ENCODE results near the gene ATP1A1.

The ATP1A1 gene

DNA sequence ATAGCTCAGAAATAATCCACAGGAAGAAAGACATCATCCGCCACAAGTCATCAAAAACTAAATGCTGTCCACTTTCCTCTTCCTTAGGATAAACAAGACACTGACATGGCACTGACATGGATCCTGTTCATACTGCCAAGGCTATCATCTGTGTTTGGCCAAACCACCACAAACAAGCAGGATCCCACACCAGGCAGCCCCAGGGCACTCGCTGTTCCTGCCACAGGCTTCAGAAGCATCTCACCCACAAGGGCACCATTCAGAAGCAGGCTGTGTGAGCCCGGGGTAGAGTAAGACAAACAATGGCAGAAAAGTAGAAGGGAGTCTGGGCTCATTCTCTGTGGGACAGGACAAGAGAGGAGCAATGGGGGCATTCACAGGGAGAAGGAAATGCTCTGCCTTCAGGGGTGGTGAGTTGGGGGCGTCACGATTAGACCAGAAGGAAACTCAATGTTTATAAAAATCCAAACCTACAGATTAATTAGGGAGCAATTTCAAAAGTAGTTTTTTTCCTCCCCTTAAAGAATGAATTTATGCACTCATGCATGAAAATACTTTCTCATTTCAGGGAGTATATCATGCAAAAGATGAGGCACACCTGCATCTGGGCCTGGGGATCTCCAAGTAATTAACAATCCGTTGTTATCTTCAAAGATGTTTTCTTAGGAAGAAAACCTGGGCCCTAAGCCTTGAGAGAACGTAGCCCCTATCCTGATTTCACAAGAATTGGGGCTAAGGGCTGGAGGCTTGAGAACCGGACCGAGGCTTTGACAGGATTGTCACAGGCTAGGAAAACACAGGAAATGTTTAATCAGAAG, 43.3 kb upstream of the ATP1A1 start (continued):
- TF ChIP-seq PRDM10 (tag by site-specific recombination; IDR thresholded peaks at IDR 0.05) = no peak
- TF ChIP-seq ZEB2 (tag by site-specific recombination; IDR thresholded peaks at IDR 0.05) = no peak
- no peak for TF ChIP-seq ZNF704 (tag by site-specific recombination; IDR thresholded peaks at IDR 0.05)
- no peak for TF ChIP-seq ZXDB (tag by site-specific recombination; IDR thresholded peaks at IDR 0.05)
- no peak for TF ChIP-seq ZNF610 (tag by site-specific recombination; IDR thresholded peaks at IDR 0.05; ENCODE audit: borderline replicate concordance)
- 0 out of 2 replicates have a peak, but pooled peaks have one; percentile 49 for TF ChIP-seq OSR2 (tag by site-specific recombination; IDR thresholded peaks at IDR 0.05)
- TF ChIP-seq ZNF529 (tag by site-specific recombination; IDR thresholded peaks at IDR 0.05; ENCODE audit: insufficient replicate concordance) = no peak
- TF ChIP-seq SP7 (tag by site-specific recombination; IDR thresholded peaks at IDR 0.05) = no peak
- peak; percentile 88 for TF ChIP-seq WT1 (tag by site-specific recombination; IDR thresholded peaks at IDR 0.05)
- no peak for TF ChIP-seq ZNF391 (tag by site-specific recombination; IDR thresholded peaks at IDR 0.05; ENCODE audit: borderline replicate concordance, low read depth)
- no peak for TF ChIP-seq ZNF513 (tag by site-specific recombination; IDR thresholded peaks at IDR 0.05)
- TF ChIP-seq, protein P1, sequence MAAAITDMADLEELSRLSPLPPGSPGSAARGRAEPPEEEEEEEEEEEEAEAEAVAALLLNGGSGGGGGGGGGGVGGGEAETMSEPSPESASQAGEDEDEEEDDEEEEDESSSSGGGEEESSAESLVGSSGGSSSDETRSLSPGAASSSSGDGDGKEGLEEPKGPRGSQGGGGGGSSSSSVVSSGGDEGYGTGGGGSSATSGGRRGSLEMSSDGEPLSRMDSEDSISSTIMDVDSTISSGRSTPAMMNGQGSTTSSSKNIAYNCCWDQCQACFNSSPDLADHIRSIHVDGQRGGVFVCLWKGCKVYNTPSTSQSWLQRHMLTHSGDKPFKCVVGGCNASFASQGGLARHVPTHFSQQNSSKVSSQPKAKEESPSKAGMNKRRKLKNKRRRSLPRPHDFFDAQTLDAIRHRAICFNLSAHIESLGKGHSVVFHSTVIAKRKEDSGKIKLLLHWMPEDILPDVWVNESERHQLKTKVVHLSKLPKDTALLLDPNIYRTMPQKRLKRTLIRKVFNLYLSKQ (tag by site-specific recombination; IDR thresholded peaks at IDR 0.05; ENCODE audit: borderline replicate concordance) = no peak
- TF ChIP-seq ZNF354C (tag by site-specific recombination; IDR thresholded peaks at IDR 0.05; ENCODE audit: borderline replicate concordance, low read depth) = no peak
- TF ChIP-seq ZNF449 (tag by site-specific recombination; IDR thresholded peaks at IDR 0.05) = no peak
- TF ChIP-seq, protein P2, sequence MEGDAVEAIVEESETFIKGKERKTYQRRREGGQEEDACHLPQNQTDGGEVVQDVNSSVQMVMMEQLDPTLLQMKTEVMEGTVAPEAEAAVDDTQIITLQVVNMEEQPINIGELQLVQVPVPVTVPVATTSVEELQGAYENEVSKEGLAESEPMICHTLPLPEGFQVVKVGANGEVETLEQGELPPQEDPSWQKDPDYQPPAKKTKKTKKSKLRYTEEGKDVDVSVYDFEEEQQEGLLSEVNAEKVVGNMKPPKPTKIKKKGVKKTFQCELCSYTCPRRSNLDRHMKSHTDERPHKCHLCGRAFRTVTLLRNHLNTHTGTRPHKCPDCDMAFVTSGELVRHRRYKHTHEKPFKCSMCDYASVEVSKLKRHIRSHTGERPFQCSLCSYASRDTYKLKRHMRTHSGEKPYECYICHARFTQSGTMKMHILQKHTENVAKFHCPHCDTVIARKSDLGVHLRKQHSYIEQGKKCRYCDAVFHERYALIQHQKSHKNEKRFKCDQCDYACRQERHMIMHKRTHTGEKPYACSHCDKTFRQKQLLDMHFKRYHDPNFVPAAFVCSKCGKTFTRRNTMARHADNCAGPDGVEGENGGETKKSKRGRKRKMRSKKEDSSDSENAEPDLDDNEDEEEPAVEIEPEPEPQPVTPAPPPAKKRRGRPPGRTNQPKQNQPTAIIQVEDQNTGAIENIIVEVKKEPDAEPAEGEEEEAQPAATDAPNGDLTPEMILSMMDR (tag by site-specific recombination; IDR thresholded peaks at IDR 0.05) = no peak
- no peak for TF ChIP-seq ZNF121 (tag by site-specific recombination; IDR thresholded peaks at IDR 0.05)
- TF ChIP-seq ZNF223 (tag by site-specific recombination; IDR thresholded peaks at IDR 0.05) = no peak
- TF ChIP-seq ZNF175 (tag by site-specific recombination; IDR thresholded peaks at IDR 0.05) = no peak
- no peak for TF ChIP-seq ZFHX2 (tag by site-specific recombination; conservative IDR thresholded peaks at IDR 0.05)
- no peak for TF ChIP-seq ZNF302 (tag by site-specific recombination; IDR thresholded peaks at IDR 0.05; ENCODE audit: low read depth)
- no peak for TF ChIP-seq ZNF768 (tag by site-specific recombination; IDR thresholded peaks at IDR 0.05)
- no peak for TF ChIP-seq MZF1 (tag by site-specific recombination; IDR thresholded peaks at IDR 0.05; ENCODE audit: borderline replicate concordance)
- TF ChIP-seq ZNF184 (tag by site-specific recombination; IDR thresholded peaks at IDR 0.05) = no peak
- TF ChIP-seq ZNF23 (tag by site-specific recombination; IDR thresholded peaks at IDR 0.05; ENCODE audit: borderline replicate concordance) = no peak
- TF ChIP-seq ZNF146 (tag by site-specific recombination; IDR thresholded peaks at IDR 0.05) = no peak
- no peak for TF ChIP-seq SP3 (tag by site-specific recombination; IDR thresholded peaks at IDR 0.05)
- TF ChIP-seq IKZF3 (tag by site-specific recombination; IDR thresholded peaks at IDR 0.05) = 0 out of 2 replicates have a peak, but pooled peaks have one; percentile 22
- TF ChIP-seq KLF8 (tag by site-specific recombination; IDR thresholded peaks at IDR 0.05) = no peak
- TF ChIP-seq PRDM1 (tag by site-specific recombination; IDR thresholded peaks at IDR 0.05) = no peak
